ENCODE results near the gene MYO15B. TPM values are rescaled to one million over a fixed set of nuclear protein-coding genes. Genes with fewer than 3 reads are reported as not detected.
"Not testable (repeated sequence)": the region's sequence is repeated elsewhere in the genome, so short reads cannot be mapped to it uniquely, and the experiment has no call there.

The MYO15B gene
- total RNA-seq, 1 donor from 2014 or later: 336 TPM

GRCh38 chr17:75573540-75573957 is 14.1 kb upstream of the MYO15B start:
- no peak for DNase-seq (ENCODE audit: low spot score)
- intact Hi-C loops (cut with DNase I): no loop called here
- no peak for ATAC-seq

- intact Hi-C loops (cut with DNase I): no loop called here
- ATAC-seq (no peak), DNase-seq (ENCODE audit: low spot score) (no peak)
Measured at GRCh38 chr17:75573994-75574393, 13.6 kb upstream of the MYO15B start.

GRCh38 chr17:75574404-75575036 is 13.1 kb upstream of the MYO15B start:
- DNase-seq (ENCODE audit: low spot score) (no peak), ATAC-seq (no peak)
- intact Hi-C loops (cut with DNase I): no loop called here

- intact Hi-C loops (cut with DNase I): no loop called here
- ATAC-seq (no peak), DNase-seq (ENCODE audit: low spot score) (no peak)
Measured at GRCh38 chr17:75575197-75575596, 12.4 kb upstream of the MYO15B start.

GRCh38 chr17:75575728-75576127 is 11.9 kb upstream of the MYO15B start:
- ATAC-seq (no peak), DNase-seq (ENCODE audit: low spot score) (no peak)
- intact Hi-C loops (cut with DNase I): no loop called here

- DNase-seq (ENCODE audit: low spot score): no peak
- intact Hi-C loops (cut with DNase I): no loop called here
- no peak for ATAC-seq
Measured at GRCh38 chr17:75576661-75577060, 10.9 kb upstream of the MYO15B start.

- ATAC-seq; DNase-seq (ENCODE audit: low spot score); intact Hi-C loops (cut with DNase I): not testable (repeated sequence)
Measured at GRCh38 chr17:75581121-75581725, 6.4 kb upstream of the MYO15B start.

- intact Hi-C loops (cut with DNase I); ATAC-seq; DNase-seq (ENCODE audit: low spot score): not testable (repeated sequence)
Measured at GRCh38 chr17:75583197-75583596, 4.4 kb upstream of the MYO15B start.

GRCh38 chr17:75584849-75585175 is 2.8 kb upstream of the MYO15B start:
- ATAC-seq: no peak
- peak; percentile 48 for DNase-seq (ENCODE audit: low spot score)
- intact Hi-C loops (cut with DNase I): no loop called here

- ATAC-seq (no peak), DNase-seq (ENCODE audit: low spot score) (peak; percentile 72)
- intact Hi-C loops (cut with DNase I): loop anchor here (2.0 kb wide), 1 partner anchor 72 kb away; the partner anchor contains the start of gene TSEN54
Measured at GRCh38 chr17:75588596-75589011, 1.0 kb downstream of the MYO15B start.

GRCh38 chr17:75589012-75589918 is 1.7 kb downstream of the MYO15B start:
- intact Hi-C loops (cut with DNase I): loop anchor here (2.0 kb wide), 1 partner anchor 72 kb away; the partner anchor contains the start of gene TSEN54
- ATAC-seq (peak; percentile 91), DNase-seq (ENCODE audit: low spot score) (peak; percentile 99)

GRCh38 chr17:75589919-75590303 is 2.3 kb downstream of the MYO15B start:
- intact Hi-C loops (cut with DNase I): loop anchor here (2.0 kb wide), 1 partner anchor 73 kb away; the partner anchor contains the start of gene TSEN54
- DNase-seq (ENCODE audit: low spot score) (peak; percentile 69), ATAC-seq (peak; percentile 18)

GRCh38 chr17:75590314-75590761 is 2.7 kb downstream of the MYO15B start:
- no peak for ATAC-seq
- intact Hi-C loops (cut with DNase I): no loop called here

GRCh38 chr17:75590849-75591721 is 3.5 kb downstream of the MYO15B start:
- ATAC-seq (no peak), DNase-seq (ENCODE audit: low spot score) (no peak)
- intact Hi-C loops (cut with DNase I): no loop called here

More at GRCh38 chr17:75590314-75590761, 2.7 kb downstream of the MYO15B start:
- no peak for DNase-seq (ENCODE audit: low spot score)

GRCh38 chr17:75591722-75592302 is 4.2 kb downstream of the MYO15B start:
- intact Hi-C loops (cut with DNase I): no loop called here
- DNase-seq (ENCODE audit: low spot score) (peak; percentile 55), ATAC-seq (no peak)

- intact Hi-C loops (cut with DNase I): no loop called here
- peak; percentile 56 for DNase-seq (ENCODE audit: low spot score)
- no peak for ATAC-seq
Measured at GRCh38 chr17:75592348-75593020, 4.9 kb downstream of the MYO15B start.

GRCh38 chr17:75593430-75593829 is 5.8 kb downstream of the MYO15B start:
- ATAC-seq; intact Hi-C loops (cut with DNase I); DNase-seq (ENCODE audit: low spot score): not testable (repeated sequence)
